ENCODE data around the gene CCDC106.

CCDC106 gene

GRCh38 chr19:55605207-55605636 is 42.8 kb upstream of the CCDC106 start:
- Histone ChIP-seq H3K79me2 (ENCODE audit: insufficient read depth, low read length) (peaks cover 61% of the 10 kb centered on the region), H3K4me3 (ENCODE audit: low read length, poor library complexity, severe bottlenecking) (peak overlapping the region; percentile 98), H2AFZ (ENCODE audit: low read length) (no peak overlapping the region; the same call in 1 of the 2 replicates)

GRCh38 chr19:55605637-55606470 is 42.2 kb upstream of the CCDC106 start, which contains the start of gene ZNF865:
ZNF865 (plus strand) TSS chr19:55605647; CDS start chr19:55613619, 7,972 bp downstream.
- H3K27me3 ChIP-seq (ENCODE audit: insufficient read depth, low read length, poor library complexity, severe bottlenecking), result no peaks in the 10 kb centered on the region
- H3F3A ChIP-seq (ENCODE audit: low read depth), result peaks cover 10% of the 10 kb centered on the region
- peak within 1 kb of the TSS; percentile 99 for H3K9ac ChIP-seq (ENCODE audit: low read depth, low read length, poor library complexity, severe bottlenecking)
- H4K20me1 ChIP-seq (ENCODE audit: insufficient read depth, low read length, poor library complexity, severe bottlenecking), result peaks cover 23% of the 10 kb centered on the region
- H2AFZ ChIP-seq (ENCODE audit: low read length), result peak within 1 kb of the TSS; percentile 70
- H3K9me2 ChIP-seq (replicated peaks; ENCODE audit: low read depth, low read length), result no peaks in the 10 kb centered on the region
- TF ChIP-seq CTCF (conservative IDR thresholded peaks at IDR 0.05; ENCODE audit: low read length) (peak; percentile 83), EZH2phosphoT487 (IDR thresholded peaks at IDR 0.05; ENCODE audit: borderline replicate concordance) (no peak)
- no peaks in the 10 kb centered on the region for H3K9me3 ChIP-seq (ENCODE audit: insufficient read depth, low read depth, low read length)
- peak within 1 kb of the TSS; percentile 100 for H3K4me2 ChIP-seq (ENCODE audit: low read depth, low read length, poor library complexity, severe bottlenecking)
- H3K4me1 ChIP-seq (ENCODE audit: insufficient read depth, low read length, poor library complexity, severe bottlenecking), result peaks cover 35% of the 10 kb centered on the region
- H3K4me3 ChIP-seq (ENCODE audit: low read length, poor library complexity, severe bottlenecking), result peak within 1 kb of the TSS; percentile 98
- H3K36me3 ChIP-seq (ENCODE audit: insufficient read depth, low read length), result no peaks in the 10 kb centered on the region
- peaks cover 58% of the 10 kb centered on the region for H3K79me2 ChIP-seq (ENCODE audit: insufficient read depth, low read length)

More at GRCh38 chr19:55605207-55605636, 42.8 kb upstream of the CCDC106 start:
- Histone ChIP-seq H3K9ac (ENCODE audit: low read depth, low read length, poor library complexity, severe bottlenecking) (peak overlapping the region; percentile 99), H3K36me3 (ENCODE audit: insufficient read depth, low read length) (no peaks in the 10 kb centered on the region), H3K4me1 (ENCODE audit: insufficient read depth, low read length, poor library complexity, severe bottlenecking) (peaks cover 38% of the 10 kb centered on the region), H3K4me2 (ENCODE audit: low read depth, low read length, poor library complexity, severe bottlenecking) (peak overlapping the region; percentile 100), H3K27me3 (ENCODE audit: insufficient read depth, low read length, poor library complexity, severe bottlenecking) (no peaks in the 10 kb centered on the region), H3F3A (ENCODE audit: low read depth) (peaks cover 10% of the 10 kb centered on the region), H3K9me2 (replicated peaks; ENCODE audit: low read depth, low read length) (no peaks in the 10 kb centered on the region), H3K9me3 (ENCODE audit: insufficient read depth, low read depth, low read length) (no peaks in the 10 kb centered on the region), H4K20me1 (ENCODE audit: insufficient read depth, low read length, poor library complexity, severe bottlenecking) (peaks cover 23% of the 10 kb centered on the region)
- no peak for TF ChIP-seq CTCF (conservative IDR thresholded peaks at IDR 0.05; ENCODE audit: low read length)
- TF ChIP-seq EZH2phosphoT487 (IDR thresholded peaks at IDR 0.05; ENCODE audit: borderline replicate concordance), result no peak

- Histone ChIP-seq H3F3A (ENCODE audit: low read depth) (peaks cover 10% of the 10 kb centered on the region), H2AFZ (ENCODE audit: low read length) (no peak overlapping the region), H3K9ac (ENCODE audit: low read depth, low read length, poor library complexity, severe bottlenecking) (peak overlapping the region; percentile 99), H3K4me3 (ENCODE audit: low read length, poor library complexity, severe bottlenecking) (peak overlapping the region; percentile 98), H3K9me2 (replicated peaks; ENCODE audit: low read depth, low read length) (no peaks in the 10 kb centered on the region), H3K9me3 (ENCODE audit: insufficient read depth, low read depth, low read length) (no peaks in the 10 kb centered on the region), H4K20me1 (ENCODE audit: insufficient read depth, low read length, poor library complexity, severe bottlenecking) (peaks cover 23% of the 10 kb centered on the region), H3K4me1 (ENCODE audit: insufficient read depth, low read length, poor library complexity, severe bottlenecking) (peaks cover 30% of the 10 kb centered on the region), H3K27me3 (ENCODE audit: insufficient read depth, low read length, poor library complexity, severe bottlenecking) (no peaks in the 10 kb centered on the region), H3K36me3 (ENCODE audit: insufficient read depth, low read length) (no peaks in the 10 kb centered on the region), H3K79me2 (ENCODE audit: insufficient read depth, low read length) (peaks cover 55% of the 10 kb centered on the region), H3K4me2 (ENCODE audit: low read depth, low read length, poor library complexity, severe bottlenecking) (peak overlapping the region; percentile 100)
- TF ChIP-seq EZH2phosphoT487 (IDR thresholded peaks at IDR 0.05; ENCODE audit: borderline replicate concordance), result no peak
- no peak; the same call in 1 of the 2 replicates for TF ChIP-seq CTCF (conservative IDR thresholded peaks at IDR 0.05; ENCODE audit: low read length)
These were observed 41.6 kb upstream of the CCDC106 start for GRCh38 chr19:55606471-55606787.

Measured in Loucy (cell line).